Heart left ventricle (tissue), 13 donors: Measurements from ENCODE around the gene SNAPC2.

ENCODE experiments used
- POLR2A ChIP-seq, 2 donors: fragments of 450-650 bp; IDR thresholded peaks; one replicate each; pipeline ENCODE4 v1.6.1; 2017; ENCODE audit warnings: antibody characterized with exemption in 2 of 2, mild to moderate bottlenecking in 2 of 2, moderate library complexity in 2 of 2
- TF ChIP-seq, protein P1 (sequence below), 12 donors: fragments of 200-600 bp; sonication (generic) in 4 of 12; IDR thresholded peaks; one replicate each; pipeline versions ENCODE4 v1.5.0 to v1.8.0; 2018 to 2022; ENCODE audit warnings: antibody characterized with exemption in 12 of 12, mild to moderate bottlenecking in 5 of 12
- donor health status: ischemic (EF 13 %, LVEDD 7.1; RV severe dilation, severe dysfunction).
- donor health status: DM: no; HTN: yes; CAD: no.
- donor health status: DM: no; HTN: no; CAD: no.
- donor health status: ischemic (EF 25% LVEDD 6.9; RV normal size, moderate dysfunction).
- donor health status: ischemic (EF 25% LVEDD 5.7; RV mildly dilated, moderate dysfunction).
- donor health status: ischemic (EF 35%, LVEDD 5.7; RV mildly dilated, moderate dysfunction).
- donor health status: nonischemic (EF 11% LVEDD 7.7; RV severe dilation, severe dysfunction).
- donor health status: DM: yes; HTN: yes; CAD: no.
- donor health status: PGD.
- donor health status: ischemic (EF 29% LVEDD 5.4; RV normal size, mild dysfunction).
- donor health status: nonischemic (EF 23%, LVEDD 6.1; RV moderate dilation, normal function).

DNA sequence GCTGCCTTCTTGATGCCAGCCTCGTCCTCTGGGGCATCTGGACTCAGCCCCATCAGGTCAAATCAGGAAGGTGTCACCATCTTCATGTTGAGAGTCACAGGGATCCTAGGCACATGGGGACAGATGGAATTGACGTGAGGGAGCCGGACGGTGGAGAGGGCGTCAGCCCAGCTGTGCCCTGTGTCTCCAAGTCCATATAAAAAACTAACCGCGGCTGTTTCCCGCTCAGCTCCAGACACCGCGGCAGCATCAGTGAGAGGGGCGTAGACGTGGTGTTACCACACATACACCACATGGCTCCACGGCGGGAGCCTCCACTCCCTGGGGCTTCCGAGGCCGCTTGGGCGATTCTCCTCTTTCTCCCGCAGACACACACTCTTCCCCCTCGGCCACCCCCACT lies 40.3 kb upstream of the SNAPC2 start:
- TF ChIP-seq, protein P1, sequence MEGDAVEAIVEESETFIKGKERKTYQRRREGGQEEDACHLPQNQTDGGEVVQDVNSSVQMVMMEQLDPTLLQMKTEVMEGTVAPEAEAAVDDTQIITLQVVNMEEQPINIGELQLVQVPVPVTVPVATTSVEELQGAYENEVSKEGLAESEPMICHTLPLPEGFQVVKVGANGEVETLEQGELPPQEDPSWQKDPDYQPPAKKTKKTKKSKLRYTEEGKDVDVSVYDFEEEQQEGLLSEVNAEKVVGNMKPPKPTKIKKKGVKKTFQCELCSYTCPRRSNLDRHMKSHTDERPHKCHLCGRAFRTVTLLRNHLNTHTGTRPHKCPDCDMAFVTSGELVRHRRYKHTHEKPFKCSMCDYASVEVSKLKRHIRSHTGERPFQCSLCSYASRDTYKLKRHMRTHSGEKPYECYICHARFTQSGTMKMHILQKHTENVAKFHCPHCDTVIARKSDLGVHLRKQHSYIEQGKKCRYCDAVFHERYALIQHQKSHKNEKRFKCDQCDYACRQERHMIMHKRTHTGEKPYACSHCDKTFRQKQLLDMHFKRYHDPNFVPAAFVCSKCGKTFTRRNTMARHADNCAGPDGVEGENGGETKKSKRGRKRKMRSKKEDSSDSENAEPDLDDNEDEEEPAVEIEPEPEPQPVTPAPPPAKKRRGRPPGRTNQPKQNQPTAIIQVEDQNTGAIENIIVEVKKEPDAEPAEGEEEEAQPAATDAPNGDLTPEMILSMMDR (IDR thresholded peaks at IDR 0.05): no peak
- no peak for TF ChIP-seq POLR2A (IDR thresholded peaks at IDR 0.05)
